MG63 (cell line): ENCODE results near the gene IQGAP2. TPM values are rescaled to one million over a fixed set of nuclear protein-coding genes. Genes with fewer than 3 reads are reported as not detected.
"Not testable (repeated sequence)": the region's sequence is repeated elsewhere in the genome, so short reads cannot be mapped to it uniquely, and the experiment has no call there.

Experiments used
- DNase-seq: peaks from one replicate; pipeline ENCODE4 v3.0.0-alpha.2; 2020
- H3K27me3 ChIP-seq: fragments of 250-450 bp; sonication (Bioruptor Pico); 2 replicates; pipeline ENCODE4 v1.5.1; 2020; ENCODE audit warnings: mild to moderate bottlenecking, moderate library complexity
- H3K36me3 ChIP-seq: fragments of 250-450 bp; sonication (Bioruptor Pico); 2 replicates; pipeline ENCODE4 v1.5.1; 2020; ENCODE audit warnings: mild to moderate bottlenecking, moderate library complexity
- H3K4me3 ChIP-seq: fragments of 250-450 bp; sonication (Bioruptor Pico); 2 replicates; pipeline ENCODE4 v1.5.1; 2020; ENCODE audit warnings: mild to moderate bottlenecking, moderate library complexity
- H3K9me3 ChIP-seq: fragments of 250-450 bp; sonication (Bioruptor Pico); 2 replicates; pipeline ENCODE4 v1.5.1; 2020; ENCODE audit warnings: mild to moderate bottlenecking, moderate library complexity
- total RNA-seq: library from RNA; depleted of rRNA; stranded (reverse); fragments of >200 nt; shearing (Covaris generic); gene quantifications from 2 replicates; pipeline ENCODE4 v1.2.3, GENCODE V29; 2014; ENCODE audit warnings: low replicate concordance; rRNA removed

The IQGAP2 gene
- total RNA-seq, 1 experiment from 2014 or later: 12.3 TPM

- no peak for DNase-seq
Observed at GRCh38 chr5:76737846-76738245, 334.8 kb downstream of the IQGAP2 start.

GRCh38 chr5:76741506-76741905 is 338.4 kb downstream of the IQGAP2 start:
- not testable (repeated sequence) for H3K36me3 ChIP-seq, DNase-seq

More at GRCh38 chr5:76737846-76738245, 334.8 kb downstream of the IQGAP2 start:
- Histone ChIP-seq H3K27me3 (no peaks in the 10 kb centered on the region), H3K36me3 (peaks cover 3% of the 10 kb centered on the region; the same call in 1 of the 2 replicates), H3K4me3 (no peak overlapping the region), H3K9me3 (no peaks in the 10 kb centered on the region)

GRCh38 chr5:76742583-76742982 is 339.5 kb downstream of the IQGAP2 start:
- Histone ChIP-seq H3K4me3 (no peak overlapping the region), H3K27me3 (no peaks in the 10 kb centered on the region), H3K36me3 (no peaks in the 10 kb centered on the region), H3K9me3 (no peaks in the 10 kb centered on the region)
- no peak for DNase-seq

More at GRCh38 chr5:76741506-76741905, 338.4 kb downstream of the IQGAP2 start:
- not testable (repeated sequence) for H3K9me3 ChIP-seq, H3K27me3 ChIP-seq, H3K4me3 ChIP-seq

- Histone ChIP-seq H3K27me3 (no peaks in the 10 kb centered on the region), H3K36me3 (no peaks in the 10 kb centered on the region), H3K9me3 (no peaks in the 10 kb centered on the region), H3K4me3 (no peak overlapping the region)
- DNase-seq: no peak
Observed at GRCh38 chr5:76744632-76745031, 341.5 kb downstream of the IQGAP2 start.

GRCh38 chr5:76745670-76746069 is 342.6 kb downstream of the IQGAP2 start:
- Histone ChIP-seq H3K27me3 (no peaks in the 10 kb centered on the region), H3K9me3 (no peaks in the 10 kb centered on the region), H3K36me3 (no peaks in the 10 kb centered on the region), H3K4me3 (no peak overlapping the region)
- DNase-seq: no peak

- Histone ChIP-seq H3K9me3 (no peaks in the 10 kb centered on the region), H3K27me3 (no peaks in the 10 kb centered on the region), H3K4me3 (no peak overlapping the region), H3K36me3 (no peaks in the 10 kb centered on the region)
- no peak for DNase-seq
Observed at GRCh38 chr5:76746677-76747076, 343.6 kb downstream of the IQGAP2 start.

- no peak overlapping the region for H3K4me3 ChIP-seq
- H3K9me3 ChIP-seq: no peaks in the 10 kb centered on the region
- H3K36me3 ChIP-seq: no peaks in the 10 kb centered on the region
- DNase-seq: no peak
- H3K27me3 ChIP-seq: no peaks in the 10 kb centered on the region
Observed at GRCh38 chr5:76747706-76748105, 344.6 kb downstream of the IQGAP2 start.

GRCh38 chr5:76751291-76751690 is 348.2 kb downstream of the IQGAP2 start:
- H3K27me3 ChIP-seq: no peaks in the 10 kb centered on the region
- H3K36me3 ChIP-seq: no peaks in the 10 kb centered on the region
- no peak overlapping the region for H3K4me3 ChIP-seq
- no peak for DNase-seq
- H3K9me3 ChIP-seq: no peaks in the 10 kb centered on the region

- no peaks in the 10 kb centered on the region for H3K9me3 ChIP-seq
- H3K4me3 ChIP-seq: no peak overlapping the region
- no peak for DNase-seq
- H3K27me3 ChIP-seq: no peaks in the 10 kb centered on the region
- H3K36me3 ChIP-seq: no peaks in the 10 kb centered on the region
Observed at GRCh38 chr5:76754668-76755078, 351.6 kb downstream of the IQGAP2 start.

GRCh38 chr5:76755779-76756637 is 352.9 kb downstream of the IQGAP2 start:
- H3K4me3 ChIP-seq: no peak overlapping the region
- H3K27me3 ChIP-seq: no peaks in the 10 kb centered on the region
- H3K36me3 ChIP-seq: no peaks in the 10 kb centered on the region
- H3K9me3 ChIP-seq: no peaks in the 10 kb centered on the region
- no peak for DNase-seq

GRCh38 chr5:76757049-76757448 is 354.0 kb downstream of the IQGAP2 start:
- Histone ChIP-seq H3K36me3 (no peaks in the 10 kb centered on the region), H3K4me3 (no peak overlapping the region), H3K9me3 (no peaks in the 10 kb centered on the region), H3K27me3 (no peaks in the 10 kb centered on the region)
- no peak for DNase-seq

Other genes with a start within 250 kb of the IQGAP2 start
- gene F2RL2, start 220.1 kb downstream of the IQGAP2 start, total RNA-seq: 0.20 and 9.5 TPM in 2 replicates